H1 (cell line): ENCODE results near the gene SERPINA1. TPM values are rescaled to one million over a fixed set of nuclear protein-coding genes. Genes with fewer than 3 reads are reported as not detected.

Experiments used
- ATF2 ChIP-seq: IDR thresholded peaks from 2 replicates; pipeline ENCODE4 v1.6.1; 2012; ENCODE audit warnings: low read length, inconsistent platforms
- BCL11A ChIP-seq, 2 experiments: IDR thresholded peaks; one replicate each; pipeline ENCODE4 v1.6.1; 2011; ENCODE audit warnings: low read depth in 2 of 2, low read length in 2 of 2, mild to moderate bottlenecking in 2 of 2
- RXRA ChIP-seq: IDR thresholded peaks from 2 replicates; pipeline ENCODE4 v1.6.1; 2011; ENCODE audit warnings: low read depth, mild to moderate bottlenecking, low read length, moderate library complexity; ENCODE audit not compliant: insufficient read depth
- polyA plus RNA-seq, 7 experiments: library from polyadenylated mRNA; depleted of rRNA in 3 of 7; stranded (reverse) in 5 of 7; unstranded in 2 of 7; fragments of >200 nt in 5 of 7; fragments of 200-250 nt in 2 of 7; gene quantifications; 1 replicate in 5 of 7; 2 replicates in 1 of 7; 4 replicates in 1 of 7; pipeline versions ENCODE4 v1.2.1 to v1.2.3, GENCODE V29; 2011 to 2013; ENCODE audit warnings: missing spikeins in 2 of 7, mixed read lengths in 2 of 7
- total RNA-seq: library from RNA; stranded (reverse); fragmentation: NEBNext Ultra II Directional; extraction: Animal tissue kit (Norgen Biotek cat#: 25700); gene quantifications from 2 replicates; pipeline ENCODE4 v1.2.1, GENCODE V29; 2021
- TF ChIP-seq, protein P1 (sequence below): IDR thresholded peaks from 2 replicates; pipeline ENCODE4 v1.6.1; 2012; ENCODE audit warnings: inconsistent platforms
- TF ChIP-seq, protein P2 (sequence below): IDR thresholded peaks from 2 replicates; pipeline ENCODE4 v1.6.1; 2012; ENCODE audit warnings: inconsistent platforms

The SERPINA1 gene
- total and polyA plus RNA-seq, 2 of the 8 experiments (the other 6 are each of a cell fraction or from before 2014, with no cell fraction given), result 0.08 TPM; not detected in 1

DNA sequence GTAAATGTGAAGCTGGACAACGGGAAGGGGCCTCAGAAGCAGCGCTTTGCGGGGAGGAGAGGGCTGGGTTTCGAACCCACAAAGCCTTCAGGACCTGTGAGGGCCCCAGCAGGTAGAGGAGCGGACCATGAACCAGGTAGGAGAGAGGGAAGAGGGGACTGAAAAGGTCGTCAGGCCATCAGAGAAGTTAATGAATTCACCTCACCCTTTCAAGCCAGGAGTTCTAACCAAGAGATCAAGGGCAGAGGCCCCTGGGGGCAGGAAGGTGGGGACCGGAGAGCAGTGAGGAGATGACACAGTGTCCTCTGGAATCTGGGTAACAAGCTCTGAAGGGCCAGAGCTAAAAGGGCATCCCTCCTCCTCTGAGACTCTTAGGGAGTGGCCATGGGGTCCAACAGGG lies 19.4 kb downstream of the SERPINA1 start (continued):
- TF ChIP-seq BCL11A (IDR thresholded peaks at IDR 0.05; ENCODE audit: low read depth in 2 of 2, low read length in 2 of 2) (no peak), ATF2 (no peak), RXRA (no peak)
- TF ChIP-seq, protein P1, sequence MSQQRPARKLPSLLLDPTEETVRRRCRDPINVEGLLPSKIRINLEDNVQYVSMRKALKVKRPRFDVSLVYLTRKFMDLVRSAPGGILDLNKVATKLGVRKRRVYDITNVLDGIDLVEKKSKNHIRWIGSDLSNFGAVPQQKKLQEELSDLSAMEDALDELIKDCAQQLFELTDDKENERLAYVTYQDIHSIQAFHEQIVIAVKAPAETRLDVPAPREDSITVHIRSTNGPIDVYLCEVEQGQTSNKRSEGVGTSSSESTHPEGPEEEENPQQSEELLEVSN, result no peak
- TF ChIP-seq, protein P2, sequence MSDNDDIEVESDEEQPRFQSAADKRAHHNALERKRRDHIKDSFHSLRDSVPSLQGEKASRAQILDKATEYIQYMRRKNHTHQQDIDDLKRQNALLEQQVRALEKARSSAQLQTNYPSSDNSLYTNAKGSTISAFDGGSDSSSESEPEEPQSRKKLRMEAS, result no peak
